Caco-2 (cell line): Measurements from ENCODE around the gene RNF130. TPM values are rescaled to one million over a fixed set of nuclear protein-coding genes. Genes with fewer than 3 reads are reported as not detected.
"Not testable (repeated sequence)": the region's sequence is repeated elsewhere in the genome, so short reads cannot be mapped to it uniquely, and the experiment has no call there.

Source experiments
- BruUV-seq: library from RNA; stranded (reverse); fragments of 400-500 nt; replicated peaks from 2 replicates; lab custom pipeline; 2021; lab: Mats Ljungman, UMichigan
- CTCF ChIA-PET: fragments of 300-600 bp; sonication (Branson Sonifier 250); formaldehyde crosslinking; loops from one replicate; lab custom pipeline; 2022; ENCODE audit warnings: antibody characterized with exemption; lab: Charles Lee
- POLR2A ChIA-PET: fragments of 300-600 bp; sonication (Branson Sonifier 250); formaldehyde crosslinking; loops from one replicate; lab custom pipeline; 2022; ENCODE audit warnings: antibody characterized with exemption; lab: Charles Lee
- DNase-seq, 2 experiments: peaks; one replicate each; pipeline versions ENCODE4 v3.0.0 to v3.0.0-alpha.2; 2020 to 2022
- H3K27me3 ChIP-seq: replicated peaks from 2 replicates; pipeline ENCODE4 v1.6.0; 2011; ENCODE audit warnings: low read length; ENCODE audit not compliant: control insufficient read depth, insufficient read depth
- H3K36me3 ChIP-seq: 2 replicates; pipeline ENCODE4 v1.5.1; 2011; ENCODE audit warnings: low read length; ENCODE audit not compliant: control insufficient read depth, insufficient read depth
- H3K4me1 ChIP-seq: fragments of 250-450 bp; sonication (Bioruptor Pico); 2 replicates; pipeline ENCODE4 v1.5.1; 2020; ENCODE audit warnings: mild to moderate bottlenecking
- H3K4me3 ChIP-seq: 2 replicates; pipeline ENCODE4 v1.5.1; 2011; ENCODE audit warnings: low read depth, mild to moderate bottlenecking, control low read depth, low read length
- H3K9me3 ChIP-seq: fragments of 250-450 bp; sonication (Bioruptor Pico); 2 replicates; pipeline ENCODE4 v1.5.1; 2020; ENCODE audit warnings: mild to moderate bottlenecking, moderate library complexity
- H3K27ac Mint-ChIP-seq: one replicate; pipeline ENCODE4 v1.8.0; 2022; ENCODE audit warnings: mixed read lengths; ENCODE audit not compliant: unreplicated experiment
- H3K27me3 Mint-ChIP-seq: one replicate; pipeline ENCODE4 v1.8.0; 2022; ENCODE audit warnings: mixed read lengths; ENCODE audit not compliant: insufficient read depth, unreplicated experiment
- H3K36me3 Mint-ChIP-seq: one replicate; pipeline ENCODE4 v1.8.0; 2022; ENCODE audit warnings: mild to moderate bottlenecking, mixed read lengths; ENCODE audit not compliant: insufficient read depth, unreplicated experiment
- H3K4me1 Mint-ChIP-seq: one replicate; pipeline ENCODE4 v1.8.0; 2022; ENCODE audit warnings: low read depth, mixed read lengths; ENCODE audit not compliant: unreplicated experiment
- H3K4me3 Mint-ChIP-seq: one replicate; pipeline ENCODE4 v1.8.0; 2022; ENCODE audit warnings: mild to moderate bottlenecking, moderate library complexity, mixed read lengths; ENCODE audit not compliant: unreplicated experiment
- H3K9me3 Mint-ChIP-seq: one replicate; pipeline ENCODE4 v1.8.0; 2022; ENCODE audit warnings: mixed read lengths; ENCODE audit not compliant: unreplicated experiment
- intact Hi-C: fragments of 100-400 bp; cut with micrococcal nuclease; formaldehyde crosslinking; loops from one replicate; pipeline ENCODE4 v1.10.0; 2022; ENCODE audit not compliant: unreplicated experiment
- total RNA-seq: library from RNA; stranded (reverse); gene quantifications from 2 replicates; pipeline ENCODE4 v1.2.3, GENCODE V29; 2022
- TF ChIP-seq, protein P1 (sequence below), 2 experiments: fragments of 200-600 bp in 1 of 2; IDR thresholded peaks; 1 replicate in 1 of 2; 2 replicates in 1 of 2; pipeline versions ENCODE4 v1.5.1 to v1.8.0; 2011 to 2022; ENCODE audit warnings: antibody characterized with exemption in 1 of 2, control low read depth in 1 of 2, inconsistent platforms in 1 of 2, low read depth in 1 of 2, low read length in 1 of 2, mild to moderate bottlenecking in 1 of 2, moderate library complexity in 1 of 2; ENCODE audit not compliant: insufficient read depth in 1 of 2, severe bottlenecking in 1 of 2, unreplicated experiment in 1 of 2

RNF130 gene
- total RNA-seq, 1 experiment from 2014 or later: 34.5 TPM

DNA sequence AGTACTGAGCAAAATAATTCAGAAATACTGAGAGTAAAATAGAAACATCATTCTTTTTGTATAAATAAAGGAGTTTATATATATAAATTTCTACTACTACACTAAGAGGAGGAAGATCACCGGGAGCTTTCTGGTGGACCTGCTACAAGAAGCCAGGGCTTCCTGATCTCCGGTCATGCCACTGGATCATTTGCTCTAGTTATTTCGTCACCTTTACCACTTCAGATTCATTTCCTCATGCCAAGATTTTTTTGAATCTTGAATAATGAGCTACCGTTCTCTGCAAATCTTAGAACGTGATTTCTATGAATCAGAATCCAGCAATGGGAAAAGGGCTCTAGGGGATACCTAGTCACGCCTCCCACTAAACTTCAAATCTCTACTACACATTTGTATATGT lies 111.9 kb downstream of the RNF130 start:
- H3K27ac Mint-ChIP-seq: no peak overlapping the region
- Histone ChIP-seq H3K36me3 (peaks cover 1% of the 10 kb centered on the region; the same call in 1 of the 2 replicates), H3K9me3 (no peaks in the 10 kb centered on the region), H3K4me1 (no peaks in the 10 kb centered on the region), H3K4me3 (no peak overlapping the region), H3K27me3 (no peaks in the 10 kb centered on the region)
- no peaks in the 10 kb centered on the region for H3K4me1 Mint-ChIP-seq
- H3K9me3 Mint-ChIP-seq: no peaks in the 10 kb centered on the region
- intact Hi-C loops: no loop called here
- POLR2A ChIA-PET: no interaction called here
- DNase-seq: no peak
- TF ChIP-seq, protein P1, sequence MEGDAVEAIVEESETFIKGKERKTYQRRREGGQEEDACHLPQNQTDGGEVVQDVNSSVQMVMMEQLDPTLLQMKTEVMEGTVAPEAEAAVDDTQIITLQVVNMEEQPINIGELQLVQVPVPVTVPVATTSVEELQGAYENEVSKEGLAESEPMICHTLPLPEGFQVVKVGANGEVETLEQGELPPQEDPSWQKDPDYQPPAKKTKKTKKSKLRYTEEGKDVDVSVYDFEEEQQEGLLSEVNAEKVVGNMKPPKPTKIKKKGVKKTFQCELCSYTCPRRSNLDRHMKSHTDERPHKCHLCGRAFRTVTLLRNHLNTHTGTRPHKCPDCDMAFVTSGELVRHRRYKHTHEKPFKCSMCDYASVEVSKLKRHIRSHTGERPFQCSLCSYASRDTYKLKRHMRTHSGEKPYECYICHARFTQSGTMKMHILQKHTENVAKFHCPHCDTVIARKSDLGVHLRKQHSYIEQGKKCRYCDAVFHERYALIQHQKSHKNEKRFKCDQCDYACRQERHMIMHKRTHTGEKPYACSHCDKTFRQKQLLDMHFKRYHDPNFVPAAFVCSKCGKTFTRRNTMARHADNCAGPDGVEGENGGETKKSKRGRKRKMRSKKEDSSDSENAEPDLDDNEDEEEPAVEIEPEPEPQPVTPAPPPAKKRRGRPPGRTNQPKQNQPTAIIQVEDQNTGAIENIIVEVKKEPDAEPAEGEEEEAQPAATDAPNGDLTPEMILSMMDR (IDR thresholded peaks at IDR 0.05; ENCODE audit: insufficient read depth in 1 of 2, low read depth in 1 of 2, low read length in 1 of 2, severe bottlenecking in 1 of 2, unreplicated experiment in 1 of 2): no peak
- CTCF ChIA-PET: no interaction called here
- no peaks in the 10 kb centered on the region for H3K27me3 Mint-ChIP-seq
- no peak overlapping the region for H3K4me3 Mint-ChIP-seq
- no TSS peak for BruUV-seq
- no peaks in the 10 kb centered on the region for H3K36me3 Mint-ChIP-seq

DNA sequence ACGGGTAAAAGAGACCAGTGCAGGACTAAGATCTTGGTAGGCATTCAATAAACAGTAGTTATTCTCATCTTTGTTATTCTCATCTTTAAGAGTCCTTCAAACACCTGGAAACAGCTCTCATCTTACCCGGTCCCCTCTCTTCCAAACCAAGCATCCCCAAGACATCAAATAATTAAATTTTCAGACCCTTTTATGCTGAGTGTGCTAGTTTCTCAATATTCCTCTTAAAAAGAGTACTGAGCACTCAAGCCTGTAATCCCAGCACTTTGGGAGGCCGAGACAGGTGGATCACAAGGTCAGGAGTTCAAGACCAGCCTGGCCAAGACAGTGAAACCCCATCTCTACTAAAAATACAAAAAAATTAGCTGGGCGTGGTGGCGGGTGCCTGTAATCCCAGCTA lies 112.4 kb downstream of the RNF130 start:
- H3K4me3 Mint-ChIP-seq, H3K27me3 ChIP-seq, POLR2A ChIA-PET, DNase-seq, H3K27ac Mint-ChIP-seq, H3K36me3 ChIP-seq, H3K36me3 Mint-ChIP-seq, H3K27me3 Mint-ChIP-seq, CTCF ChIA-PET, intact Hi-C loops, H3K9me3 Mint-ChIP-seq, H3K4me1 ChIP-seq, H3K4me3 ChIP-seq, H3K9me3 ChIP-seq, H3K4me1 Mint-ChIP-seq, BruUV-seq: not testable (repeated sequence)

DNA sequence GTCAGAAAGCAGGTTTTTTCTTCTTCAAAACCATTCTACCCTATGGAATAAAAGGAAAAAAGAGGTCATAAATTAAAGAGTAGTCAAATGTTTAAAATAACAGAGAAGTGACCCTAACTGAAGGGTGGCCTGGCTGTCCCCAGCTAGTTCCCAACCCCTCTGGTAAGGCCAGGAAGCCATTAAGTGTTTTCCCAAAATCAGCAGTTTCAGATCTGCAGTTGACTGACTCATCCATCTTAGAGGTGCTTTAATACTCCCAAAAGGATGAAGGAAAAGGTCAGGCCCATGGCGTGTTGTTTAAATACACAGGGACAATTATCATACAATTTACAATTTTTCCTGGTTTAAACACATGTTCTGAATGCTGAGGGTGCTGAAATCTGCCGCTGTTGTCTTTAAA lies 115.9 kb downstream of the RNF130 start:
- H3K4me1 Mint-ChIP-seq: no peaks in the 10 kb centered on the region
- no peak for DNase-seq
- H3K9me3 Mint-ChIP-seq: no peaks in the 10 kb centered on the region
- no peak overlapping the region for H3K27ac Mint-ChIP-seq
- H3K36me3 Mint-ChIP-seq: no peaks in the 10 kb centered on the region
- Histone ChIP-seq H3K9me3 (no peaks in the 10 kb centered on the region), H3K4me1 (no peaks in the 10 kb centered on the region), H3K36me3 (peaks cover 1% of the 10 kb centered on the region; the same call in 1 of the 2 replicates), H3K27me3 (no peaks in the 10 kb centered on the region), H3K4me3 (no peak overlapping the region)
- H3K27me3 Mint-ChIP-seq: no peaks in the 10 kb centered on the region
- H3K4me3 Mint-ChIP-seq: no peak overlapping the region
- POLR2A ChIA-PET: no interaction called here
- intact Hi-C loops: no loop called here
- no TSS peak for BruUV-seq
- CTCF ChIA-PET: interaction anchor here (1.3 kb wide), 1 partner anchor 20 kb away, joined by 4 read pairs; no protein-coding TSS in a partner anchor
- TF ChIP-seq, protein P1 (IDR thresholded peaks at IDR 0.05; ENCODE audit: insufficient read depth in 1 of 2, low read depth in 1 of 2, low read length in 1 of 2, severe bottlenecking in 1 of 2, unreplicated experiment in 1 of 2): no peak

GRCh38 chr5:179955062-179955461 lies 116.5 kb downstream of the RNF130 start:
- ChIA-PET CTCF (no interaction called here), POLR2A (no interaction called here)
- H3K4me1 ChIP-seq: no peaks in the 10 kb centered on the region
- Mint-ChIP-seq H3K4me1 (no peaks in the 10 kb centered on the region), H3K27ac (no peak overlapping the region), H3K4me3 (no peak overlapping the region), H3K27me3 (no peaks in the 10 kb centered on the region), H3K36me3 (no peaks in the 10 kb centered on the region), H3K9me3 (no peaks in the 10 kb centered on the region)
- intact Hi-C loops: no loop called here
- TF ChIP-seq, protein P1 (IDR thresholded peaks at IDR 0.05; ENCODE audit: insufficient read depth in 1 of 2, low read depth in 1 of 2, low read length in 1 of 2, severe bottlenecking in 1 of 2, unreplicated experiment in 1 of 2): no peak
- no peak overlapping the region for H3K4me3 ChIP-seq
- DNase-seq: no peak
- no peaks in the 10 kb centered on the region for H3K9me3 ChIP-seq
- H3K36me3 ChIP-seq: peaks cover 1% of the 10 kb centered on the region; the same call in 1 of the 2 replicates
- no TSS peak for BruUV-seq
- H3K27me3 ChIP-seq: no peaks in the 10 kb centered on the region
